NB4 (cell line): ENCODE measurements around the gene COL4A4.

Experiments
- CTCF ChIP-seq: IDR thresholded peaks from one replicate; pipeline ENCODE4 v1.5.1; 2012; ENCODE audit warnings: low read depth, low read length
- POLR2A ChIP-seq: IDR thresholded peaks from 2 replicates; pipeline ENCODE4 v1.6.1; 2011; ENCODE audit warnings: mild to moderate bottlenecking; ENCODE audit not compliant: insufficient read length; ENCODE audit errors: extremely low read depth
- TF ChIP-seq, protein P1 (sequence below): IDR thresholded peaks from 2 replicates; pipeline ENCODE4 v1.6.1; 2011; ENCODE audit warnings: low read depth, low read length

DNA sequence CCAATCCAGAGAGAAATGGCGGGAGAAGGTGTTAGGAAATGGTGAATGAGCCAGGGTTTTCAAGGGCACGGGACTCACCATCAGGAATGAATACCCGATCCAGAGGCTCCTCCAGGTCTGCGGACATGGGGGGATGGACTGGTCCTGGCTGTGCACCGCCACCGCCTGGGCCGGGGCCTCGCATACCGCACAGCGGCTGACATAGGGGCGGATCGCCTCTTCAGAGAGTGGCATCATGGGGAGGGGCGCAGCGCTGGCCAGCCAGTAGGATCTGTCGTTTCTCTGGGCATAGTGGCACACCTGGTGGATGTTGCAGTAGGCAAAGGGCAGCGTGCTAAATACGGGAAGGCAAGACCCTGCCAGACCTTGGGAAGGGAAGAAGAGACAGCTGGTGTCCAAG is 156.1 kb downstream of the COL4A4 start:
- TF ChIP-seq POLR2A (no peak), CTCF (no peak)
- TF ChIP-seq, protein P1, sequence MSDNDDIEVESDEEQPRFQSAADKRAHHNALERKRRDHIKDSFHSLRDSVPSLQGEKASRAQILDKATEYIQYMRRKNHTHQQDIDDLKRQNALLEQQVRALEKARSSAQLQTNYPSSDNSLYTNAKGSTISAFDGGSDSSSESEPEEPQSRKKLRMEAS = no peak
